BLaER1 (cell line): ENCODE data around the gene NDRG4.

Experiments used
- H3K27ac ChIP-seq: shearing (Covaris generic); formaldehyde crosslinking; 2 replicates; pipeline ENCODE4 v1.8.1; 2022
- H3K27me3 ChIP-seq: shearing (Covaris generic); formaldehyde crosslinking; 2 replicates; pipeline ENCODE4 v1.8.1; 2022
- H3K36me3 ChIP-seq: shearing (Covaris generic); formaldehyde crosslinking; 2 replicates; pipeline ENCODE4 v1.8.1; 2022
- H3K4me1 ChIP-seq: shearing (Covaris generic); formaldehyde crosslinking; 2 replicates; pipeline ENCODE4 v1.8.1; 2022
- H3K4me2 ChIP-seq: shearing (Covaris generic); formaldehyde crosslinking; 2 replicates; pipeline ENCODE4 v1.8.1; 2022
- H3K4me3 ChIP-seq: shearing (Covaris generic); formaldehyde crosslinking; 2 replicates; pipeline ENCODE4 v1.8.1; 2022
- H3K9ac ChIP-seq: shearing (Covaris generic); formaldehyde crosslinking; 2 replicates; pipeline ENCODE4 v1.8.1; 2022
- H3K9me3 ChIP-seq: shearing (Covaris generic); formaldehyde crosslinking; 2 replicates; pipeline ENCODE4 v1.8.1; 2022
- H4K20me1 ChIP-seq: shearing (Covaris generic); formaldehyde crosslinking; 2 replicates; pipeline ENCODE4 v1.8.1; 2022
- Cebpa-rat ChIP-seq: shearing (Covaris generic); IDR thresholded peaks from 2 replicates; pipeline ENCODE4 v1.8.1; 2022

Gene NDRG4

GRCh38 chr16:58507963-58508670 is 8.2 kb downstream of the NDRG4 start:
- Histone ChIP-seq H3K4me3 (no peak overlapping the region), H4K20me1 (no peaks in the 10 kb centered on the region), H3K4me1 (peaks cover 18% of the 10 kb centered on the region), H3K9me3 (no peaks in the 10 kb centered on the region), H3K27me3 (no peaks in the 10 kb centered on the region), H3K4me2 (no peak overlapping the region), H3K27ac (no peak overlapping the region), H3K9ac (no peak overlapping the region), H3K36me3 (0 out of 2 replicates have a peak, but pooled peaks cover 6% of the 10 kb centered on the region)
- no peak for TF ChIP-seq Cebpa-rat

GRCh38 chr16:58508671-58509251 is 8.8 kb downstream of the NDRG4 start:
- Histone ChIP-seq H3K4me1 (peaks cover 18% of the 10 kb centered on the region), H4K20me1 (no peaks in the 10 kb centered on the region), H3K4me2 (no peak overlapping the region), H3K9me3 (no peaks in the 10 kb centered on the region), H3K27ac (no peak overlapping the region), H3K9ac (no peak overlapping the region), H3K36me3 (0 out of 2 replicates have a peak, but pooled peaks cover 6% of the 10 kb centered on the region), H3K4me3 (no peak overlapping the region), H3K27me3 (no peaks in the 10 kb centered on the region)
- TF ChIP-seq Cebpa-rat = no peak

GRCh38 chr16:58509256-58510096 is 9.5 kb downstream of the NDRG4 start:
- H4K20me1 ChIP-seq = no peaks in the 10 kb centered on the region
- H3K27me3 ChIP-seq = no peaks in the 10 kb centered on the region
- no peak overlapping the region for H3K9ac ChIP-seq
- TF ChIP-seq Cebpa-rat = no peak
- H3K9me3 ChIP-seq = no peaks in the 10 kb centered on the region
- H3K27ac ChIP-seq = no peak overlapping the region
- H3K4me3 ChIP-seq = no peak overlapping the region
- 0 out of 2 replicates have a peak, but pooled peaks cover 6% of the 10 kb centered on the region for H3K36me3 ChIP-seq
- H3K4me2 ChIP-seq = no peak overlapping the region
- peaks cover 18% of the 10 kb centered on the region for H3K4me1 ChIP-seq

GRCh38 chr16:58510097-58510775 is 10.3 kb downstream of the NDRG4 start:
- Histone ChIP-seq H3K36me3 (0 out of 2 replicates have a peak, but pooled peaks cover 6% of the 10 kb centered on the region), H3K4me3 (no peak overlapping the region)

DNA sequence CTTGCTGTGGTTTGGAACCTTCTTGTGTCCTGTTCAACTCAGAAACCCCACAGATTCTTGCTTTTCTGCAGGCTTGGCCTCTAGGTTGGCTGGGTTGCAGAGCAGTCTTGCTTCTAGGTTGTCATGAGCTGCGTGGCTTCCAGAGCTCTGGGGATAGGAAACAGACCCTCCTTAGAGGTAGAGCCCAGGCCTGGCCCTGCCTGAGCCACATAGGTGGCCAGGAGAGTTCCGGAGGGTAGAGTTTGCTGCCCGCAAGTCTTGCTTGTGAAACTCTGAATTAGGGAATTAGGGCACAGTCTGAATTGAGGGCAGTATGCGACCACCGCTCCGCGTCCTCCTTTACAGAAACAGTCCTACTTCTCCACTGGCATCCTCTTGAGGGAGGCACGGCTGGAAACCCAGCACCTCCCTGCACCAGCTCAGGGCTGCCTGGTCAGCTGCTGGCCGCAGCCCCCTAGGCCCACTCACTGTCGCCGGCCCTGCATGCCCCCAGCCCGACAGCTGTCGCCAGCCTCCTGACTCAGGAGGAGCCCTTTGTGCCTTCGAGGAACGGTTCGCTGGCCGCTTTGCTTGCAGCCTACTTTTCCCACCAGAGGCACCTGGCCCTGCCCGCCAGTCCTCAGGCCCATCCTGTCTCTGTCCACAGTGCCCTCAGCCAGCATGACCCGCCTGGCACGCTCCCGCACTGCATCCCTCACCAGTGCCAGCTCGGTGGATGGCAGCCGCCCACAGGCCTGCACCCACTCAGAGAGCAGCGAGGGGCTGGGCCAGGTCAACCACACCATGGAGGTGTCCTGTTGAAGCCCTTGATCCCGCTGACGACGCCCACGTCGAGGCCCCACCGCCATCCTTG is 11.1 kb downstream of the NDRG4 start:
- H3K9me3 ChIP-seq = no peaks in the 10 kb centered on the region
- H3K27me3 ChIP-seq = no peaks in the 10 kb centered on the region
- TF ChIP-seq Cebpa-rat = no peak
- peaks cover 24% of the 10 kb centered on the region for H3K4me1 ChIP-seq
- no peaks in the 10 kb centered on the region for H4K20me1 ChIP-seq
- H3K27ac ChIP-seq = no peak overlapping the region
- H3K4me2 ChIP-seq = no peak overlapping the region
- 0 out of 2 replicates have a peak, but pooled peaks cover 6% of the 10 kb centered on the region for H3K36me3 ChIP-seq
- H3K4me3 ChIP-seq = no peak overlapping the region
- H3K9ac ChIP-seq = no peak overlapping the region

More at GRCh38 chr16:58510097-58510775, 10.3 kb downstream of the NDRG4 start:
- no peak overlapping the region for H3K27ac ChIP-seq
- no peak for TF ChIP-seq Cebpa-rat
- no peaks in the 10 kb centered on the region for H4K20me1 ChIP-seq
- H3K4me1 ChIP-seq = peaks cover 24% of the 10 kb centered on the region
- H3K9me3 ChIP-seq = no peaks in the 10 kb centered on the region
- H3K4me2 ChIP-seq = no peak overlapping the region
- H3K27me3 ChIP-seq = no peaks in the 10 kb centered on the region
- H3K9ac ChIP-seq = peak overlapping the region; percentile 19; the same call in 1 of the 2 replicates

DNA sequence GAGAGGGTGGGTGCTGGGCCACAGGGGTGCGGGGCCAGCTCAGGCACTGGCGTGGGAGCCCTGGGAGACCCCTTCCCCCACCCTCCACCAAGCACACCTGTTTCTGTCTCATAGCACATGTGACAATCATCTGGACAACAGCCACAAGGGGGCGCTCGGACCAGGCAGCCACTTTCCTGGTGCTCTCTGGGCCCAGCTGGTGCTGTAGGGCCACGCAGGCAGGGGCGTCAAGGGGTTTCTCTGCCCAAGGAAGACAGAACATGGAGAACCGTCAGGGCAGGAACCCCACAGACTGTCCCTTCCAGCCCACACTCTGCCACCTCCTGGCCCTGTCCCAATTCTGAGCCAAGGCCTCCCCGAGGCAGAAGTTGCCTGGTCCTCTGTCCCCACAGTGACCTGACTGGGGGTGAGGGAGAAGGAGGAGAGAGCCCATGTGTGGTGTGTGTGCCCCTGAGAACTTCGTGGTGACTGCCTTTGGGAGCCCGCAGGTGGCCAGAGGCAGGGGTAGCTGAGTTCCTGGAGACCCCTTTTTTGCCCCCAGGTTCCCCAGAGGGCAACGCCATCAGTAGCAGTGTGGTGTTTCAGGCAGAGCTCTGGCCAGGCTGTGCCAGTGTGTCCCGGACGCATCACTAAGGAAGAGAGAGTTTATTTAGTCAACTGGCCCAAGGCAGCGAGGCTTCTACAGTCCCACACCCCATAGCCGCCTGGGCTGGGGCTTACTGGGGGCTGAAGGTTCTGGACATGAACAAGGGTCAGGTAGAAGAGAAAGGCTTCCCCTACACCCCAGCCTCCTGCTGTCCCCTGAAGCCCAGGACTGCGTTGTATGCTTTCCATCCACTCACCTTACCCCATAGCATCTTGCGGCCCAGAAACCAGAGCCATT is 12.2 kb downstream of the NDRG4 start:
- Histone ChIP-seq H3K36me3 (peaks cover 15% of the 10 kb centered on the region), H3K4me1 (peaks cover 31% of the 10 kb centered on the region), H3K9ac (no peak overlapping the region), H3K27ac (no peak overlapping the region), H3K4me3 (no peak overlapping the region), H3K4me2 (no peak overlapping the region), H3K9me3 (no peaks in the 10 kb centered on the region), H4K20me1 (peaks cover 12% of the 10 kb centered on the region), H3K27me3 (no peaks in the 10 kb centered on the region)
- no peak for TF ChIP-seq Cebpa-rat

- H3K27ac ChIP-seq = no peak overlapping the region
- peaks cover 32% of the 10 kb centered on the region for H3K36me3 ChIP-seq
- TF ChIP-seq Cebpa-rat = no peak
- no peak overlapping the region; the same call in 1 of the 2 replicates for H3K4me2 ChIP-seq
- peaks cover 29% of the 10 kb centered on the region for H4K20me1 ChIP-seq
- H3K9me3 ChIP-seq = no peaks in the 10 kb centered on the region
- H3K4me1 ChIP-seq = peaks cover 28% of the 10 kb centered on the region
- no peak overlapping the region for H3K4me3 ChIP-seq
- no peaks in the 10 kb centered on the region for H3K27me3 ChIP-seq
- no peak overlapping the region for H3K9ac ChIP-seq
Observed at GRCh38 chr16:58513874-58514273, 13.9 kb downstream of the NDRG4 start.
